HG02623 (cell line): ENCODE measurements around the gene DLEC1.
"Not testable (repeated sequence)": the region's sequence is repeated elsewhere in the genome, so short reads cannot be mapped to it uniquely, and the experiment has no call there.

ENCODE experiments used
- ATAC-seq: cut with Tn5 transposase; IDR thresholded peaks from one replicate; pipeline ENCODE4 v1.9.1; 2021; ENCODE audit warnings: moderate library complexity; ENCODE audit not compliant: unreplicated experiment

Gene DLEC1

DNA sequence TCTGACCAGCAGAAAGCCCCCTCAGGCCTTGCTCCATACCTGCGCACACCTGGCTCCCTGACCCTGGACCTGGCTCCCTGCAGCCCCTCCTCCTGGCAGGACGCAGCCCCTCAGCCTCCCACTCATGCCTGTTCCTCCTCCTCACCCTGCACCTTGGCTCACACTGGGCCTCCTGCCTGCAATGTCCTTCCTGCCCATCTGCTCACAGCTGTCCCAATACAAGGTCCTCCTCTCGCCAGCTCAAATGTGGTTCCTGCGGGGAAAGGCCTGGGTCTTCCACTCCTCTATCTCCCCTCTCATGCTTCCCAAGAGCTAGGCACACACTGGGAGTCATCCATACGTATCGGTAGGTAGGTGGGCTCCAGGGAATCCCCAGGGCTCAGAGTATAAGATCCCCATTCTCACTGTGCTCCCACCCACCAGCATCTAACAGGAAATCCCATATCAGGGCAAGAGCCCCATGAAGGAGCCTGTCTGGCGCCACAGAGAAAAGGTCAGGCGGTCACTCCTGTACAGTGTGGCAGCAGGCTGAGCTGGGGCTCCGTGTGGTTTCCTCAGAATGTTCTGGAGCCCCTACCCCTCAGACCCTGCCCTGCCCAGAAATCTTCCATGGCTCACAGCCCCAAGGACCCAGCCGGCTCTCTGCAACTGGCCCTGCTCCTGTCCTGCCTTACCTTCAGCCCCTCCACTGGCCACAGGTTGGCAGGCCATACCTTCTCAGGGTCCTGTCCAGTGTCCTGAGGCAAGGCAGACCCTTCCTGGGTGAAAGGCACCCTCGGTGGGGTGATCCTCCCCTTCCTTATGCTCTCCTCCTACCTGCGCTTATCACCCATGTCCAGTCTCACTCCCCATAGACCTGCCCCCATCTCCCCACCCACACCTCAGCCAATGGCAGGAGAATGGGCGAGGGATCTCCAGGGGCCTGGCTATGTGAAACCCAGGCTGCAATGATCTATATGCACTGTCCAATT, 20.4 kb upstream of the DLEC1 start:
- ATAC-seq: no peak

- ATAC-seq: no peak
These were observed 19.2 kb upstream of the DLEC1 start for GRCh38 chr3:38019658-38020341.

- ATAC-seq: no peak
These were observed 18.7 kb upstream of the DLEC1 start for GRCh38 chr3:38020342-38020726.

DNA sequence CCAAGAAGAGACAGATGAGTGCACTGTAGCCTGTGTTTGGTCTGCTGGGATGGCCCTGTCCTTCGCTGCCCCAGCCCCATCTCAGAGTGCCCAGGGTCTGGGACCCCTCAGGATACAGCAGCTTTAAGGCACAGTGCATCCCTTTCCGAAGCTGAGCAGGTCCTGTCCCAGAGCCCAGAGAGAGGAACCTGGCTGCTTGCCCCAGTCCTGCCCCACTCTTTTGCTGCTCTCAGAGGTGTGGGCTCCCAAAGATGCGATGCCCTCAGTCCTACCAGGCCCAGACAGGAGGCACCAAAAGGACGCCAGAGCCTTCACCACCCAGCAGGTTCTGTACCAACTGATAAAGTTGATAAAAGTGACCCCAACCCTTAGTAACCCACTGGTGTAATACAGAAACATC, 17.8 kb upstream of the DLEC1 start:
- ATAC-seq: no peak

- no peak for ATAC-seq
These were observed 16.7 kb upstream of the DLEC1 start for GRCh38 chr3:38022301-38022700.

DNA sequence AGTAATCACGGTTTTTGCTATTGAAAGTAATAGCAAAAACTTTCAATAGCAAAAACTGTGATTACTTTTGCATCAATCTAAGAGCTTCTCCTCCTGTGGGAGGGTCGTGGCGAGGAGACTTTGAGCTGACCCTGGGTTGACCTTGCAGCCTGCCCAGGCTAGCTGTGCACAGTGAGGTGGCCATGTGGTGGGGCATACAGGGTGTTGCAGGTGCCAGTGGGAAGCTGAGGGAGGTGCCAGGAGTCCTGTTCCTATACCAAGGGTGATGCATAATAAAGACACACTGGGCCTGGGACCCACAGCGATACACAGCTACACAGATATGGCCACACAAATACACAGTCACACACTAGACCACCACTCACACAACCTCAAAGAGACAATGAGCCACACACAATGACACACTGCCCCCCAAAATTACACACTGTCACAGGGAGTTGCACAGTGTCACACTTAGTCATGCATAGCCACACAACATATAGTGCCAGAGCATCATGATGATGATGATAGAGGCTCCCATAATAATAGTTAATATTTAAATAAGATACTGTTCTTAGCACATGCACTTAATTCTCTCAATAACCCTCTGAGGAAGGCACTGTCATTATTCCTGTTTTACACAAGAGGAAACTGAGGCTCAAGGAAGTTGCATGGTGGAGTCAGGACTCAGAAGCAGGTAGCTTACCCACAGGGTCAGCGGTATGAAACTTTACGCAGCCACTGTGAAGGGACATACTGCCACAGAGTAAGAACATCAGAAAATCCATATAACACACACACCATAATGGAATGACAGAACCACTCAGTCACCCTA, 15.9 kb upstream of the DLEC1 start:
- ATAC-seq: no peak

DNA sequence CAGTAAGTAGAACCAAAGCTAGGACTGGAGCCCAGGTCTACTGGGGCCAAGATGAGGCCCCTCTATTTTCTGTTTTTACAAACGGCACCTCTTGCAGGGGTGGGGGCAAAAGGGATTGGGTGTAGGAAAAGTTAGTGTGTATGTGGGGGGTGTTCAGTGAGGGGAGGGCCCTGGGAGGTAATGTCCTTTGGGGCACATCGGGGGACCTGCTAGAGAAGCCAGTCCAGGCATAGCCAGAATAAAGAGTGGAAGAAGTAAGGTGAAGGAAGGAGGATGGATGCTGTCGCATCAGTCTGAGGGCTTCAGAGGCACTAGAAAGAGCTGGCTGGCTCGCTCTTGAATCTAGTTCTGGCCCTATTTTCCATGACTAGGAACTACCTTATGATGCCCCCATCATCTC, 12.2 kb upstream of the DLEC1 start:
- ATAC-seq: no peak

- ATAC-seq: no peak
These were observed 11.2 kb upstream of the DLEC1 start for GRCh38 chr3:38027466-38028465.

DNA sequence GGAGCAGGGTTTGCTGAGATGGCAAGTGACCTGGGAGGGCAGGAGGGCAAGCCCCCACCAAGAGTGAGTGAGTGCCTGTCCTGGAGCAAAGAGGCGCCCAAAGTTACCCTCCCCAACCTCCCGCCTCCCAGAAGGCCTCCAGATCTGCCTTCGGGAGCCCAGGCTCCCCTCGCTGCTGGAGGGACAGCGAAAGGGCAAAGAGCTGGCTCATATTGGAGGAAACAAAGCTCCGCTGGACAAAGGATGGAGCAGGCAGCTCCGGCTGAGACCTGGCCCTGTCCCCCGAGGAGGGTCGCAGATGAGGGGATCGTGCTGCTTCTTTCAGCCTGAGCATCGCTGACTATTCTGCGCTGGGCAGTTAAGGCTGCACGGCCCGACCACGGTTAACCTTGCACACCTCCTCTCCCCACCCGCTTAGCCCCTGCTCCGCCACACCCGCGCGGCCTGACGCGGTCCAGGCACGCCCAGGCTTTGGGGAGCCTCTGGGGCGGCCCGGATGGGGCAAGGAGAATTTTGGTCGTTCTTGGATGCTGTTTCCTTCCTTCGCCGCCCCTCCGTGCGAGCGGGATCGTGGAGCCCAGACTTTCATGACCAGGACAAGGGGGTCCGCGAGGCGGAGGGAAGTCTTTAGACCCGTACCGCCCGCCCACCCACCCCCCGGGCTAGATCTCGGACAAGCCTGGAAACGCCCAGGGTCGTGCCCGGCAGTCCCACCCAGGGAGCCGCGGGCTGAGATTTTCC, 10.2 kb upstream of the DLEC1 start:
- ATAC-seq: no peak

DNA sequence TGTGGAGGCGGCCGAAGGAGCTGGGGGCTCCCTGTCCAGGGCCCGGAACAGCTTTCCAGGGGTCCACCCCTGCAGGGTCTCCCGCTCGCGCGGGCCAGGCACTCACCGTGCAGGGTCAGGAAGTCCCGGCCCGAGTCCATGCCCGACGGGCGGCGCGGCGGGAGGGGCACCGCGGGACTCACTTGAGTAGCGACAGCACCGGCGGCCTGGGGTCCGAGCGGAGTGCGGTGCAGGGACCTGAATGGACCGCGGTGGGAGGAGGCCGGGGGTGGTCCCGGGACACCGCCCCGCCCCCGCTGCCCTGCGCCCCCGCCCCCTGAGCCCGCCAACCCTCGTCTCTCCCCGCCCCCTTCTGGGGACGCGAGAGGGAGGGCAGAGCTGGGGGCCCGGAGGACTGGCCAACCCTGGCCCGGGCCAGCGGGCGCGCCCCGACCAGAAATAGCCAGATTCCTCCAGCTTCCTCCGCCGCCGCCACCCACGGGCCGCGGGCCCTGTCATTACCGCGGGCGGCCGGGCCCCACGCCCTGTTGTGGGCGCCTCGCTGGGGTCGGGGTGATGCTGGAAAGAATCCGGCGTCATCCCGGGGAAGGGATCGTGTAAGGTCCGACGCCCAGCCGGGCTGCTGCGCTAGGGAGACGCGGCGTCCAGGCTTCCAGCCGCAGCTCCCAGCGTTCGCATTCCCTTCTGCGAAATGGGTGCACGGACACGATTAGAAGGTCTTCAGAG, 9.4 kb upstream of the DLEC1 start, which contains the start of gene PLCD1:
PLCD1 (minus strand) TSS at position 243 of the 726 bp plus-strand sequence; CDS start at position 140, 103 bp downstream.
- ATAC-seq: no peak

DNA sequence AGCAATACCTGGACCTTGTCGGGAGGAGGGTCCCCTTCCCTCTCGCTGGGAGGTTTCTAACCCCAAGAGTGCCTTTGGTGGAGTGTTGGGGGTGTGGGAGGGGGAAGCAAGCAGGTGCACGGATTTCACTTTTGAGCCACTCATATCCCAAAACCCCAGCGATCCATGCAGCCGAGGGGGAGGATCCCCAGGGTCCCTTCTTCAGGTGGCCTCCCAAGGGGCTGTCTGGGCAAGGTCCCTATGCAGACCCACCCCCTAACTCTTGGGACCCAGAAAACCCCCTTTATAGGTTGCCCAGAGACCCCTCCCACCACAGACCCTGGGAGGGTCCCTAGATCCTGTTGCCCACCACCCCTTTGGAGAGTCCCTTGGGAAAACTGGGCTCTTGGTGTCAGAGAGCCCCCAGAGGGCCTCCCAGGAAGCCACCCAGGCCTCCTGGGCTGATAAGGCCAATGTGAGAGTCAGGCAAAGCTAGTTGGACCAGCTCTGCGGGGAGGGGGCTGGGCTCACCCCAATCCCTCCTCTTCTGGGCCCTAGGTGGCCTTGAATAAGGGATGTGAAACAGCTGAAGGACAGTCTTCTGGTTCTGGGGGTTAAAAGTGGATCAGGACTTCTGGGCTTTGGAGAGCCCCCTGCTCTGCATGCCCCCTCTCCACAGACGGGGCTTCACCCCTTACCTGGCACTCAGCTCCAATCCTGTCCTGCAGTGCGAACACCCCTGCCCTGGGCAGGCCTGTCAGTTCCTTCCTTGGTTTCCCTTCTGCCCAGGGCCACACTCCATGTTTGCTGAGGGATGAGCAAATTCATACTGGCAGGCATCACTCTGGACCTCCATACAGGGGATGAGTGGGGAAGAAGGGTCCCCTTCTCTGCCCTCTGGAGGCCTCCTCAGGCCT, 8.6 kb upstream of the DLEC1 start:
- no peak for ATAC-seq

GRCh38 chr3:38031022-38031994, 7.7 kb upstream of the DLEC1 start:
- no peak for ATAC-seq

GRCh38 chr3:38032328-38032865, 6.6 kb upstream of the DLEC1 start:
- ATAC-seq: no peak

DNA sequence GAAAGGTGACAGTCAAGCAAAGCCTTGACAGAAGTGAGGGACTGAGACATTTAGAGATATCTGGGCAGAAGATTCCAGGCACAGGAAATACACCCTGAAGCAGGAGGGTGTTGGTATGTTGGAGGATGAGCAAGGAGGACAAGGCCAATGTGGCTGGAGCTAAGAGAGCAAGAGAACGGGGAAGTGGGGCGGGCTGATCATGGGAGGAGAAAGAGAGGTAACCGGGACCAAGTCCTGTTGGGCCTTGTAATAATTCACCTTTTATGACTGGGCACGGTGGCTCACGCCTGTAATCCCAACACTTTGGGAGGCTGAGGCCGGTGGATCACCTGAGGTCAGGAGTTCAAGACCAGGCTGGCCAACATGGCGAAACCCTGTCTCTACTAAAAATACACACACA, 5.4 kb upstream of the DLEC1 start:
- ATAC-seq: not testable (repeated sequence)

DNA sequence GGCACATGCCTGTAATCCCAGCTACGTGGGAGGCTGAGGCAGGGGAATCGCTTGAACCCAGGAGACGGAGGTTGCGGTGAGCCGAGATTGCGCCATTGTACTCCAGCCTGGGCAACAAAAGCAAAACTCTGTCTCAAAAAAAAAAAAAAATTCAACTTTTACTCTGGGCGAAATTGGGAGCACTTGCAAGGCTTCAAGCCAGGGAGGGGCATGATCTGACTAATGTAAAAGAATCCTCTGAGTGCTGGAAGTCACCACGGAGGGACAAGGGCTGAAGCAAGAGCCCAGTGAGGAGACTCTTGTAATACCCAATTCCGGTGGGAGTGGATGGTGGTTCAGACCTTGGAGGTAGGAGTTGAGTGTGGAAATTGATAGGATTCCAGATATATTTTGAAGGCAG, 4.7 kb upstream of the DLEC1 start:
- ATAC-seq: not testable (repeated sequence)

DNA sequence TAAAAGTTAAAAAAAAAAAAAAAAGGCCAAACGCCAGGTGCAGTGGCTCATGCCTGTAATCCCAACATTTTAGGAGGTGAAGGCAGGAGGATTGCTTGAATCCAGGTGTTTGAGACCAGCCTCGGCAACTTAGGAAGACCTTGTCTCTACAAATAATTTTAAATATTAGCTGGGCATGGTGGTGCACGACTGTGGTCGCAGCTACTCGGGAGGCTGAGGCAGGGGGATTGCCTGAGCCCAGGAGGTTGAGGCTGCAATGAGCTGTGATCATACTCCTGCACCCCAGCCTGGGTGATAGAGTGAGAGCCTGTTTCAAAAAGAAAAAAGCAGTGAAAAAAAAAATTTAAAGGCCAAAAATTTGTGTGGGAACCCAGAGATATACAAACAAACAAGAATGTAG, 2.7 kb upstream of the DLEC1 start:
- ATAC-seq: no peak
